ENCODE data around the gene PTS. TPM values are rescaled to one million over a fixed set of nuclear protein-coding genes. Genes with fewer than 3 reads are reported as not detected.
"Not testable (repeated sequence)": the region's sequence is repeated elsewhere in the genome, so short reads cannot be mapped to it uniquely, and the experiment has no call there.

PTS gene
- total RNA-seq, 2 experiments from 2014 or later = 82.9 to 86.2 TPM

- ChIA-PET POLR2A (no interaction called here), CTCF (no interaction called here)
- Mint-ChIP-seq H3K4me3 (no peak overlapping the region), H3K4me1 (ENCODE audit: low read depth) (no peaks in the 10 kb centered on the region), H3K27me3 (no peaks in the 10 kb centered on the region), H3K27ac (no peak overlapping the region), H3K9me3 (no peaks in the 10 kb centered on the region), H3K36me3 (ENCODE audit: low read depth) (no peaks in the 10 kb centered on the region)
- Histone ChIP-seq H3K27me3 (ENCODE audit: control insufficient read depth in 1 of 2, insufficient read depth in 2 of 2, low read length in 2 of 2) (no peaks in the 10 kb centered on the region), H3K36me3 (ENCODE audit: insufficient read depth, low read length) (no peaks in the 10 kb centered on the region), H3K27ac (ENCODE audit: low read depth in 1 of 2, low read length in 2 of 2) (no peak overlapping the region), H3K4me1 (ENCODE audit: insufficient read depth, low read length) (no peaks in the 10 kb centered on the region), H3K9me3 (ENCODE audit: control insufficient read depth in 1 of 2, insufficient read depth in 1 of 2, low read length in 2 of 2) (no peaks in the 10 kb centered on the region), H3K4me3 (ENCODE audit: low read length) (no peak overlapping the region)
- no peak for TF ChIP-seq CTCF (IDR thresholded peaks at IDR 0.05)
- DNase-seq (no peak), ATAC-seq (ENCODE audit: poor library complexity) (no peak)
- intact Hi-C loops (cut with DNase I, micrococcal nuclease) = no loop called here
Observed at GRCh38 chr11:112185883-112186282, 40.3 kb upstream of the PTS start.

- Histone ChIP-seq H3K9me3 (ENCODE audit: control insufficient read depth in 1 of 2, insufficient read depth in 1 of 2, low read length in 2 of 2) (no peaks in the 10 kb centered on the region), H3K36me3 (ENCODE audit: insufficient read depth, low read length) (no peaks in the 10 kb centered on the region), H3K4me3 (ENCODE audit: low read length) (no peak overlapping the region), H3K27ac (ENCODE audit: low read depth in 1 of 2, low read length in 2 of 2) (no peak overlapping the region), H3K27me3 (ENCODE audit: control insufficient read depth in 1 of 2, insufficient read depth in 2 of 2, low read length in 2 of 2) (no peaks in the 10 kb centered on the region), H3K4me1 (ENCODE audit: insufficient read depth, low read length) (no peaks in the 10 kb centered on the region)
- no peak for TF ChIP-seq CTCF (IDR thresholded peaks at IDR 0.05)
- Mint-ChIP-seq H3K4me3 (no peak overlapping the region), H3K27ac (no peak overlapping the region), H3K4me1 (ENCODE audit: low read depth) (no peaks in the 10 kb centered on the region), H3K36me3 (ENCODE audit: low read depth) (no peaks in the 10 kb centered on the region), H3K27me3 (no peaks in the 10 kb centered on the region), H3K9me3 (no peaks in the 10 kb centered on the region)
- DNase-seq (no peak), ATAC-seq (ENCODE audit: poor library complexity) (no peak)
- intact Hi-C loops (cut with DNase I, micrococcal nuclease) = no loop called here
- ChIA-PET POLR2A (no interaction called here), CTCF (no interaction called here)
Observed at GRCh38 chr11:112186304-112186703, 39.9 kb upstream of the PTS start.

GRCh38 chr11:112195113-112195512 lies 31.1 kb upstream of the PTS start:
- H3K4me3 ChIP-seq (ENCODE audit: low read length); H3K27me3 Mint-ChIP-seq; POLR2A ChIA-PET; H3K4me1 Mint-ChIP-seq (ENCODE audit: low read depth); H3K4me1 ChIP-seq (ENCODE audit: insufficient read depth, low read length); CTCF ChIA-PET; H3K36me3 ChIP-seq (ENCODE audit: insufficient read depth, low read length); intact Hi-C loops (cut with DNase I, micrococcal nuclease); H3K36me3 Mint-ChIP-seq (ENCODE audit: low read depth); H3K9me3 ChIP-seq (ENCODE audit: control insufficient read depth in 1 of 2, insufficient read depth in 1 of 2, low read length in 2 of 2); H3K4me3 Mint-ChIP-seq; H3K27ac Mint-ChIP-seq; H3K27me3 ChIP-seq (ENCODE audit: control insufficient read depth in 1 of 2, insufficient read depth in 2 of 2, low read length in 2 of 2); H3K27ac ChIP-seq (ENCODE audit: low read depth in 1 of 2, low read length in 2 of 2); DNase-seq; H3K9me3 Mint-ChIP-seq; ATAC-seq (ENCODE audit: poor library complexity): not testable (repeated sequence)

- no peak for TF ChIP-seq CTCF (IDR thresholded peaks at IDR 0.05)
- Histone ChIP-seq H3K27me3 (ENCODE audit: control insufficient read depth in 1 of 2, insufficient read depth in 2 of 2, low read length in 2 of 2) (no peaks in the 10 kb centered on the region), H3K27ac (ENCODE audit: low read depth in 1 of 2, low read length in 2 of 2) (no peak overlapping the region), H3K9me3 (ENCODE audit: control insufficient read depth in 1 of 2, insufficient read depth in 1 of 2, low read length in 2 of 2) (no peaks in the 10 kb centered on the region), H3K4me1 (ENCODE audit: insufficient read depth, low read length) (no peaks in the 10 kb centered on the region), H3K4me3 (ENCODE audit: low read length) (no peak overlapping the region), H3K36me3 (ENCODE audit: insufficient read depth, low read length) (no peaks in the 10 kb centered on the region)
- Mint-ChIP-seq H3K4me3 (no peak overlapping the region), H3K4me1 (ENCODE audit: low read depth) (no peaks in the 10 kb centered on the region), H3K27me3 (no peaks in the 10 kb centered on the region), H3K9me3 (no peaks in the 10 kb centered on the region), H3K27ac (no peak overlapping the region), H3K36me3 (ENCODE audit: low read depth) (no peaks in the 10 kb centered on the region)
- DNase-seq (no peak), ATAC-seq (ENCODE audit: poor library complexity) (no peak)
- intact Hi-C loops (cut with DNase I, micrococcal nuclease) = no loop called here
- ChIA-PET POLR2A (no interaction called here), CTCF (no interaction called here)
Observed at GRCh38 chr11:112195951-112196351, 30.3 kb upstream of the PTS start.

Data from CD4-positive, alpha-beta T cell (primary cell).